GM10266 (cell line): Measurements from ENCODE around the gene ASCL1.
A peak's percentile ranks its signal among the peaks of the same experiment; 100 is the strongest.

Experiments
- DNase-seq: peaks from one replicate; pipeline ENCODE4 v3.0.0; 2012; ENCODE audit errors: extremely low spot score
- CTCF ChIP-seq: IDR thresholded peaks from 2 replicates; pipeline ENCODE4 v1.5.1; 2012; ENCODE audit warnings: mild to moderate bottlenecking, low read depth; ENCODE audit not compliant: control insufficient read depth, insufficient read depth; ENCODE audit errors: missing control alignments

ASCL1 gene

GRCh38 chr12:102965281-102966155, 8.0 kb downstream of the ASCL1 start:
- TF ChIP-seq CTCF = peak; percentile 1
- peak; percentile 47 for DNase-seq

DNA sequence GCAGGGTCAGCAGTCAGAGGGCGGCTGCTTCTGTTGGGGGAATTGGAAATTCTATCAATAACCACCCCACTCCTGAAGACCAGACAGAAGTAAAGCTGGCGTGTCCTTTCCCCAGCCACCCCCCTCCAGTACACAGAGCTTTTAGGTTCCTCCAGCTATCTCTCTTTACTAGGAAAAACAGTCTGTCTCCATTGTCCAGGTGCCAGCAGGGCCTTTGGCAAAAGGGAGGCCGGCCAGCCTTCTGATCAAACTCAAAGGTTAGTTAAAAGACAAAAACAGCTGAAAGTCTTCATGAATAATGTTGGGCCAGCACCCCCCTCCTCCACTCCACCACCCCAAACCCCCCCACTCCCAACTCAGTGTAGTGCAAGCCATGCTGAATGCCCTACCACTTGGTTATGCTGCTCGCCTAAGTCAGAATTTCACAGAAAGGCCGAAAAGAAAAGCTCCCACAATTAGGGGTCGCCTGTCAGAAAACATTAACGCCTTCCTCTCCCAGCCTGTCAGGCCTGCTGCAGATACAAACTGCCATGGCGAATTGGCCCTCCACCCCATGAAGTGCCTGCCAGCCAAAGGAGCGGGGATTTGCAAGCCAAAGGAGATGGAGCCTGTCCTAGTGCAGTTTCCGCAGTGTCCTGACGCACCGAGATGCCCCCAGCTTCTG, 8.9 kb downstream of the ASCL1 start:
- TF ChIP-seq CTCF = no peak
- DNase-seq = no peak

- DNase-seq = no peak
- no peak for TF ChIP-seq CTCF
Observed at GRCh38 chr12:102970780-102971179, 13.3 kb downstream of the ASCL1 start.

DNA sequence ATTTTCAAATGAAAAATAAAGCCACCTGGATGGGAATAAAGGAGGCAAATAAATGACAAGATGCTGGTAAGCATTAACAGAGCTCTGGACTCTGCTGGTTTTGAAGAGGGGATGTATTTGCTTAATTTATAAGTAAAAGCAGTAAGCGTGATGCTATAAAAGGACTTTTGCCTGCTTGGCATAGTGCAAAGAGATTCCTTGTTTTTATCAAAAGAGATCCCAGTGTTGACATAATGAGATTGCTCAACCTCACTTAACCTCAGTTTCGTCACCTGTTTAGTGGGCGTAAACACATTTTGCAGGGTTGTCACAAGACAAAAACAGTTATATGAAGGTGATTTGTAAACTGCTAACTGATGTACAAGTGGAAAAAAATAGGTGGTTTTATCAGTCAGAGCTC, 13.8 kb downstream of the ASCL1 start:
- no peak for DNase-seq
- no peak for TF ChIP-seq CTCF

DNA sequence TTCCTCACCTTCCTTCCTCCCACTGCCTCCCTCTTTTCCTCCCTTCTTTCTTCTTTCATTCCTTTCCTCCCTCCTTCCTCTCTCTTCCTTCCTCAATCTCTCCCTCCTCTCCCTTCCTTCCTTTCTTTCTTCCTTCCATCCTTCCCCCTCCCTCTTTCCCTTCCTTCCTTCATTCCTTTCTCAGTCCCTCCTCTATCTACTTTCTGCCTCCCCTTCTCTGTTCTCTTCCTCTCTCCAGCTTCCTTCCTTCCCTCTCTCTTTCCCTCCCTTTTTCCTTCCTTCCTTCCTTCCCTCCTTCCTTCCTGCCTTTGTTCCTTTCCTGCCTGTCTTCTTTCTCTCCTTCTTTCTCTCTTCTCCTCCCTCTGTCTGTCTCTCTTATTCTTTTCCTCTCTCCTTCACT, 16.1 kb downstream of the ASCL1 start:
- TF ChIP-seq CTCF = no peak
- no peak for DNase-seq

DNA sequence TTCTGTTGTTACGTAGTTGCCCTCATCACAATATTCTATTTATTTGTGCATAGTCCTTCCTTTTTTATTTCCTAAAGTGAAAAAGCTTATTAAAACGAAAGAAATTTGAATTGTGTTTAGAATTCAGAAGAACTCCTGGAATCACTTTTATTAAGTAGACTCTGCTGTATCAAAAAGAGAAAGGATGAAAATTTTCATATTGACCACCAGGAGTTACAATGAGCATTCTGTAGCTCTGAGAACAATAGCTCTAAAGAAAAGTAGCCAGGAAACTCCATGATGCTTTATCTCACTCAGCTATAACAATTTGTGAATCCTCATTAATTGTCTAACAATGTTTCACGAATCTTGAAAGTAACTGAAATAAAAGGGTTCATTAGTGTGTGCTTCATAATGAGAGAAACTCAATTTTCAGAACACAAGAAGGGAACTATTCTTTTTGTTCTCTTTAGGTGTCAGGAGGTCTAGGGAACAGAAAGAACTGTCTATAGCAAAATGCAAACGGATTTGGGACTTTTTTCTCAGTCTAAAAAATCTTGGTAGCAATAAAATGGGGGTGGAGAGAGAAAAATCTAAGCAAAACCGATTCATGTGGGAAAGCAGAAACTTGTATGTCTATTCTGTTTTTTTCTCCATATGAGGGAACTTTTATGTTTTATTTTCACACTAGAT, 19.3 kb downstream of the ASCL1 start:
- no peak for DNase-seq
- TF ChIP-seq CTCF = no peak
